H9 (cell line): Measurements from ENCODE around the gene ADARB2. TPM values are rescaled to one million over a fixed set of nuclear protein-coding genes. Genes with fewer than 3 reads are reported as not detected.

Source experiments
- DNase-seq: peaks from one replicate; pipeline ENCODE4 v3.0.0-alpha.2; 2017
- H2AFZ ChIP-seq: one replicate; pipeline ENCODE4 v1.6.1; 2013; ENCODE audit warnings: mild to moderate bottlenecking, low read length, control low read depth, moderate library complexity
- H2AK5ac ChIP-seq: 2 replicates; pipeline ENCODE4 v1.6.1; 2013; ENCODE audit warnings: low read length, control low read depth, mixed read lengths; ENCODE audit not compliant: insufficient read length
- H2BK120ac ChIP-seq: one replicate; pipeline ENCODE4 v1.6.1; 2013; ENCODE audit warnings: low read depth, mild to moderate bottlenecking, low read length, control low read depth, inconsistent platforms; ENCODE audit not compliant: poor library complexity, severe bottlenecking
- H2BK12ac ChIP-seq: 2 replicates; pipeline ENCODE4 v1.6.1; 2013; ENCODE audit warnings: low read length, control low read depth, mixed read lengths, low read depth; ENCODE audit not compliant: insufficient read length
- H2BK15ac ChIP-seq: 2 replicates; pipeline ENCODE4 v1.6.1; 2013; ENCODE audit warnings: low read depth, low read length, control low read depth
- H2BK20ac ChIP-seq: one replicate; pipeline ENCODE4 v1.6.1; 2013; ENCODE audit warnings: low read depth, mild to moderate bottlenecking, low read length, control low read depth, inconsistent platforms; ENCODE audit not compliant: poor library complexity, severe bottlenecking
- H2BK5ac ChIP-seq: 2 replicates; pipeline ENCODE4 v1.6.1; 2013; ENCODE audit warnings: low read length, control low read depth, mixed read lengths; ENCODE audit not compliant: insufficient read length
- H3K14ac ChIP-seq: 2 replicates; pipeline ENCODE4 v1.6.1; 2013; ENCODE audit warnings: low read length, control low read depth; ENCODE audit not compliant: insufficient read depth
- H3K18ac ChIP-seq: 2 replicates; pipeline ENCODE4 v1.6.1; 2013; ENCODE audit warnings: low read depth, mild to moderate bottlenecking, mixed read lengths, low read length, control low read depth; ENCODE audit not compliant: insufficient read length
- H3K23ac ChIP-seq: 2 replicates; pipeline ENCODE4 v1.6.1; 2013; ENCODE audit warnings: low read length, control low read depth, mixed read lengths, low read depth; ENCODE audit not compliant: insufficient read length
- H3K23me2 ChIP-seq: 2 replicates; pipeline ENCODE4 v1.6.1; 2013; ENCODE audit warnings: low read depth, mild to moderate bottlenecking, mixed read lengths, low read length, control low read depth; ENCODE audit not compliant: insufficient read length, poor library complexity, severe bottlenecking
- H3K27ac ChIP-seq: 2 replicates; pipeline ENCODE4 v1.5.1; 2013; ENCODE audit warnings: low read length, control low read depth, mixed read lengths, low read depth; ENCODE audit not compliant: insufficient read length
- H3K27me3 ChIP-seq: 2 replicates; pipeline ENCODE4 v1.6.1; 2013; ENCODE audit warnings: low read length, control low read depth, inconsistent platforms; ENCODE audit not compliant: insufficient read depth
- H3K4ac ChIP-seq: 2 replicates; pipeline ENCODE4 v1.6.1; 2013; ENCODE audit warnings: low read depth, mild to moderate bottlenecking, control low read depth, inconsistent platforms, low read length, moderate library complexity
- H3K4me1 ChIP-seq: 2 replicates; pipeline ENCODE4 v1.6.1; 2013; ENCODE audit warnings: low read length, control low read depth, inconsistent platforms; ENCODE audit not compliant: insufficient read depth
- H3K4me2 ChIP-seq: 2 replicates; pipeline ENCODE4 v1.6.1; 2013; ENCODE audit warnings: low read length, control low read depth, mixed read lengths; ENCODE audit not compliant: insufficient read length, insufficient read depth
- H3K56ac ChIP-seq: 2 replicates; pipeline ENCODE4 v1.6.1; 2013; ENCODE audit warnings: low read depth, mild to moderate bottlenecking, mixed read lengths, low read length, control low read depth; ENCODE audit not compliant: insufficient read length
- H3K79me1 ChIP-seq: 2 replicates; pipeline ENCODE4 v1.6.1; 2013; ENCODE audit warnings: low read depth, mild to moderate bottlenecking, moderate library complexity, low read length, control low read depth, inconsistent platforms; ENCODE audit not compliant: insufficient read depth, poor library complexity, severe bottlenecking
- H3K79me2 ChIP-seq: 2 replicates; pipeline ENCODE4 v1.6.1; 2013; ENCODE audit warnings: low read length, control low read depth, inconsistent platforms; ENCODE audit not compliant: insufficient read depth
- H3K9ac ChIP-seq: 2 replicates; pipeline ENCODE4 v1.6.1; 2013; ENCODE audit warnings: low read length, control low read depth, mixed read lengths; ENCODE audit not compliant: insufficient read length; ENCODE audit errors: extremely low read depth
- H3K9me3 ChIP-seq: one replicate; pipeline ENCODE4 v1.6.1; 2013; ENCODE audit warnings: low read depth, low read length, inconsistent platforms; ENCODE audit not compliant: control insufficient read depth
- H3T11ph ChIP-seq: one replicate; pipeline ENCODE4 v1.6.1; 2013; ENCODE audit warnings: mild to moderate bottlenecking, low read length, control low read depth, inconsistent platforms
- H4K20me1 ChIP-seq: one replicate; pipeline ENCODE4 v1.6.1; 2013; ENCODE audit not compliant: control insufficient read depth, insufficient read length, insufficient read depth
- H4K5ac ChIP-seq: 2 replicates; pipeline ENCODE4 v1.6.1; 2013; ENCODE audit warnings: low read depth, mild to moderate bottlenecking, mixed read lengths, low read length, control low read depth; ENCODE audit not compliant: insufficient read length
- H4K8ac ChIP-seq: replicated peaks from 2 replicates; pipeline ENCODE4 v1.6.1; 2013; ENCODE audit warnings: low read length, control low read depth, mixed read lengths, low read depth; ENCODE audit not compliant: insufficient read length
- H4K91ac ChIP-seq: 2 replicates; pipeline ENCODE4 v1.6.1; 2013; ENCODE audit warnings: low read depth, mild to moderate bottlenecking, moderate library complexity, mixed read lengths, low read length, control low read depth; ENCODE audit not compliant: insufficient read length
- H3K27ac Mint-ChIP-seq, 3 experiments: 2 replicates in 2 of 3; 3 replicates in 1 of 3; pipeline ENCODE4 v1.8.0; 2020 to 2021; ENCODE audit warnings: mixed read lengths in 3 of 3, mild to moderate bottlenecking in 1 of 3, moderate library complexity in 1 of 3
- H3K27me3 Mint-ChIP-seq: 2 replicates; pipeline ENCODE4 v1.8.0; 2021; ENCODE audit warnings: low read depth, mild to moderate bottlenecking, moderate library complexity, mixed read lengths
- H3K36me3 Mint-ChIP-seq, 3 experiments: 2 replicates in 2 of 3; 3 replicates in 1 of 3; pipeline ENCODE4 v1.8.0; 2020 to 2021; ENCODE audit warnings: low read depth in 3 of 3, mixed read lengths in 3 of 3; ENCODE audit not compliant: insufficient read depth in 1 of 3
- H3K4me1 Mint-ChIP-seq, 2 experiments: 2 replicates each; pipeline ENCODE4 v1.8.0; 2020; ENCODE audit warnings: mixed read lengths in 2 of 2
- H3K4me3 Mint-ChIP-seq, 2 experiments: 2 replicates in 1 of 2; 3 replicates in 1 of 2; pipeline ENCODE4 v1.8.0; 2020 to 2021; ENCODE audit warnings: mild to moderate bottlenecking in 2 of 2, mixed read lengths in 2 of 2, moderate library complexity in 1 of 2
- H3K9me3 Mint-ChIP-seq, 2 experiments: 2 replicates in 1 of 2; 3 replicates in 1 of 2; pipeline ENCODE4 v1.8.0; 2020; ENCODE audit warnings: mild to moderate bottlenecking in 2 of 2, mixed read lengths in 2 of 2, moderate library complexity in 1 of 2
- WGBS: extraction: QIAGEN DNeasy Blood & Tissue Kit; methylation state at CpG from one replicate; pipeline ENCODE4 v1.1.7; 2013; ENCODE audit warnings: missing lambda C conversion rate, low lambda C conversion rate, mixed read lengths; ENCODE audit not compliant: insufficient read length; ENCODE audit errors: extremely low coverage; 5-methylcytosine and 5-hydroxymethylcytosine counted together
- total RNA-seq: library from RNA; stranded (reverse); gene quantifications from 2 replicates; pipeline ENCODE4 v1.2.1, GENCODE V29; 2021
- TF ChIP-seq, protein P1 (sequence below): fragments of 200-600 bp; sonication (generic); conservative IDR thresholded peaks from 3 replicates; pipeline ENCODE4 v1.8.0; 2021; ENCODE audit warnings: antibody characterized with exemption, mild to moderate bottlenecking

The ADARB2 gene
- total RNA-seq, 1 experiment from 2014 or later = 0.87 TPM

DNA sequence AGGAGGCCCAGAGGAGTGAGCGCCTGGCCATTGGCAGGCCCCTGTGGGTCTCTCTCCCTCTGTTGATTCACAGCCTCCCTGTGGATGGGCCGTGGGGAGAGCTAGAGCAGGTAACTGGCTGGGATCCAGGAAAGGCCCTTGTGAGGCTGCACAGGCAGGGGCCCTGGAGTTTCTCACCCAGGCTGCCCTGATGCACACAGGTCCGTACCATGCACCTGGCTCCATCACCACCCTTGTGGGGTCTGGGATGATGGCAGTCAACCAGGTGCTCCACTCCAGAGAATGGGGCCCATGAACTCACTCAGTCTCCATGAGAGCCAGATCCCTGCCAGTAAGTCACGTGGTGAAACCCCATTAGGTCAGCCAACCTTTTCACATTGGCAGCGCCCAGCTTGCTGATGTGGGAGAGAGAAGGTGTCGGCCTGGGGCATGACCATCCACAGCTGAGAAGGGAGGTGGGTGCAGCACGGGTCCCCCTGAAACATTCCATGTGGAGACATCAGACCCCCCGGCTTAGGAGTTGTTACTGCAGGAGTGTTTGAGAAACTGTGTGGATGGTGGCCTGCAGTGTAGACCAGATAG is 320.8 kb downstream of the ADARB2 start:
- H4K91ac ChIP-seq = no peak overlapping the region
- H4K8ac ChIP-seq = no peak overlapping the region
- no peak overlapping the region for H2BK120ac ChIP-seq
- Mint-ChIP-seq H3K36me3 (no peaks in the 10 kb centered on the region), H3K9me3 (no peaks in the 10 kb centered on the region), H3K4me1 (peaks cover 12 to 14% of the 10 kb centered on the region in 2 experiments), H3K27me3 (peaks cover 25% of the 10 kb centered on the region), H3K4me3 (no peak overlapping the region), H3K27ac (no peak overlapping the region)
- H2AFZ ChIP-seq = no peak overlapping the region
- no peaks in the 10 kb centered on the region for H3K27me3 ChIP-seq
- no peaks in the 10 kb centered on the region for H3K79me2 ChIP-seq
- H3K4ac ChIP-seq = no peak overlapping the region
- peaks cover 3% of the 10 kb centered on the region for H3K23me2 ChIP-seq
- H3K27ac ChIP-seq = no peak overlapping the region
- no peak overlapping the region for H2BK5ac ChIP-seq
- no peak overlapping the region for H3K56ac ChIP-seq
- no peaks in the 10 kb centered on the region for H3K4me1 ChIP-seq
- DNase-seq = no peak
- no peak overlapping the region for H4K5ac ChIP-seq
- no peak overlapping the region for H2AK5ac ChIP-seq
- H2BK20ac ChIP-seq = no peak overlapping the region
- TF ChIP-seq, protein P1, sequence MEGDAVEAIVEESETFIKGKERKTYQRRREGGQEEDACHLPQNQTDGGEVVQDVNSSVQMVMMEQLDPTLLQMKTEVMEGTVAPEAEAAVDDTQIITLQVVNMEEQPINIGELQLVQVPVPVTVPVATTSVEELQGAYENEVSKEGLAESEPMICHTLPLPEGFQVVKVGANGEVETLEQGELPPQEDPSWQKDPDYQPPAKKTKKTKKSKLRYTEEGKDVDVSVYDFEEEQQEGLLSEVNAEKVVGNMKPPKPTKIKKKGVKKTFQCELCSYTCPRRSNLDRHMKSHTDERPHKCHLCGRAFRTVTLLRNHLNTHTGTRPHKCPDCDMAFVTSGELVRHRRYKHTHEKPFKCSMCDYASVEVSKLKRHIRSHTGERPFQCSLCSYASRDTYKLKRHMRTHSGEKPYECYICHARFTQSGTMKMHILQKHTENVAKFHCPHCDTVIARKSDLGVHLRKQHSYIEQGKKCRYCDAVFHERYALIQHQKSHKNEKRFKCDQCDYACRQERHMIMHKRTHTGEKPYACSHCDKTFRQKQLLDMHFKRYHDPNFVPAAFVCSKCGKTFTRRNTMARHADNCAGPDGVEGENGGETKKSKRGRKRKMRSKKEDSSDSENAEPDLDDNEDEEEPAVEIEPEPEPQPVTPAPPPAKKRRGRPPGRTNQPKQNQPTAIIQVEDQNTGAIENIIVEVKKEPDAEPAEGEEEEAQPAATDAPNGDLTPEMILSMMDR = no peak
- no peak overlapping the region for H3T11ph ChIP-seq
- WGBS = no CpG with 5 or more reads among the region's 8 CpGs
- H3K23ac ChIP-seq = no peak overlapping the region
- H3K4me2 ChIP-seq = no peak overlapping the region
- H2BK12ac ChIP-seq = no peak overlapping the region
- no peaks in the 10 kb centered on the region for H3K79me1 ChIP-seq
- no peak overlapping the region for H3K14ac ChIP-seq
- no peaks in the 10 kb centered on the region for H4K20me1 ChIP-seq
- no peaks in the 10 kb centered on the region for H3K9me3 ChIP-seq
- H2BK15ac ChIP-seq = no peak overlapping the region
- no peak overlapping the region for H3K9ac ChIP-seq
- no peak overlapping the region for H3K18ac ChIP-seq
